Activated CD8-positive, alpha-beta memory T cell treated with anti-CD3 and anti-CD28 coated beads, Interleukin-2, amount 10 ng/mL, durations not matched to agents 7 days and 5 days (primary cell): ENCODE results near the gene NKX6-2. TPM values are rescaled to one million over a fixed set of nuclear protein-coding genes. Genes with fewer than 3 reads are reported as not detected.
"Not testable (repeated sequence)": the region's sequence is repeated elsewhere in the genome, so short reads cannot be mapped to it uniquely, and the experiment has no call there.

Source experiments
- ATAC-seq: fragments of 150-1000 bp; cut with Tn5 transposase; one replicate; pipeline ENCODE4 v1.10.0; 2021; ENCODE audit warnings: moderate library complexity
- CTCF ChIA-PET: fragments of 350-600 bp; sonication (Branson Sonifier 250); formaldehyde crosslinking; loops from one replicate; lab custom pipeline; 2021; ENCODE audit warnings: antibody characterized with exemption; lab: Charles Lee
- DNase-seq: peaks from one replicate; pipeline ENCODE4 v3.0.0-alpha.2; 2020
- H3K27ac Mint-ChIP-seq: one replicate; pipeline ENCODE4 v1.8.0; 2021; ENCODE audit warnings: mild to moderate bottlenecking, mixed read lengths
- H3K27me3 Mint-ChIP-seq: one replicate; pipeline ENCODE4 v1.8.0; 2021; ENCODE audit warnings: mixed read lengths
- H3K36me3 Mint-ChIP-seq: one replicate; pipeline ENCODE4 v1.8.0; 2021; ENCODE audit warnings: mild to moderate bottlenecking, mixed read lengths
- H3K4me1 Mint-ChIP-seq: one replicate; pipeline ENCODE4 v1.8.0; 2021; ENCODE audit warnings: mixed read lengths
- H3K4me3 Mint-ChIP-seq: one replicate; pipeline ENCODE4 v1.8.0; 2021; ENCODE audit warnings: mild to moderate bottlenecking, moderate library complexity, mixed read lengths
- H3K9me3 Mint-ChIP-seq: one replicate; pipeline ENCODE4 v1.8.0; 2022; ENCODE audit warnings: low read depth, mixed read lengths
- total RNA-seq, 2 experiments: library from RNA; stranded (reverse); gene quantifications; one replicate each; pipeline ENCODE4 v1.2.3, GENCODE V29; 2021

Gene NKX6-2
- total RNA-seq, 2 experiments from 2014 or later = not detected

DNA sequence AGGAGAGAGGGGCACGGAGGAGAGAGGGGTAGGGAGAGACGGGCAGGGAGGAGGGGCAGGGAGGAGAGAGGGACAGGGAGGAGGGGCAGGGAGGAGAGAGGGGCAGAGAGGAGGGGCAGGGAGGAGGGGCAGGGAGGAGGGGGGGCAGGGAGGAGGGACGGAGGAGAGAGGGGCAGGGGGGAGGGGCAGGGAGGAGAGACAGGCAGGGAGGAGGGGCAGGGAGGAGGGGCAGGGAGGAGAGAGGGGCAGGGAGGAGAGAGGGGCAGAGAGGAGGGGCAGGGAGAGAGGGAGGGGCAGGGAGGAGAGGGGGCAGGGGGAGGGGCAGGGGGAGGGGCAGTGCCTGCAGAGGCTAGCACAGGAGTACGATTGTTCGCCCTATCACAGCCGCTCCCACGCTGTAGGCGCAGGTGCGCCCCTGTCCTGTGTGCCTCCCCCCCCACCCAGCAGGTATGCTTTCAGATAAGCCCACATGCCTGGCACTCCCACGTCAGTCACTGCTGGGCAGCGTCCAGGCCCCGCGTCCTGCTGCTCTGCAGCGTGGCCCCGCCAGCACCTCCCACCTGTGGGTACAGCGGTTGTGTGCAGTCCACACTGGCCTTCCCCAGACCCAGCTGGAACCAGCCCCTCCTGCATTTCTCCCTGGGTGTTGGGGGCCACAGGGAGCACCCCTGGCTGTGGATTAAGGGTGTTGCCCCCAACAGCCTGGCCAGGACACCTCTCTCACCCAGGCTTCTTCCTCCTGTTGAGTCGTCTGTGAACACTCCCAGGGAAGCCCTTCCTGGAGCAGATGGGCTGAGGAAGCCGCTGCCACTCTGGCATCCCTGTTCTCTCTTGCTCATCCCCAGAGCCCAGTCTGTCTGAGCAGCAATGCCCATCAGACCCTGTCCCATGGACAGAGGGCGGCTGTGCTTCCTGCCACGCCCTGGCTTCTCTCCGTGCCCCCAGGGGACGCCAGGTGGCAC is 10.8 kb downstream of the NKX6-2 start:
- H3K36me3 Mint-ChIP-seq = peaks cover 2% of the 10 kb centered on the region
- H3K4me1 Mint-ChIP-seq = no peaks in the 10 kb centered on the region
- no peaks in the 10 kb centered on the region for H3K27me3 Mint-ChIP-seq
- ATAC-seq = no peak
- no peaks in the 10 kb centered on the region for H3K9me3 Mint-ChIP-seq
- no peak for DNase-seq
- CTCF ChIA-PET = no interaction called here
- no peak overlapping the region for H3K27ac Mint-ChIP-seq
- H3K4me3 Mint-ChIP-seq = no peak overlapping the region

GRCh38 chr10:132774181-132774901 is 11.6 kb downstream of the NKX6-2 start:
- Mint-ChIP-seq H3K4me1 (no peaks in the 10 kb centered on the region), H3K27me3 (no peaks in the 10 kb centered on the region), H3K4me3 (no peak overlapping the region), H3K36me3 (peaks cover 2% of the 10 kb centered on the region), H3K9me3 (no peaks in the 10 kb centered on the region), H3K27ac (no peak overlapping the region)
- CTCF ChIA-PET = no interaction called here
- DNase-seq (no peak), ATAC-seq (no peak)

GRCh38 chr10:132772816-132773215 is 13.1 kb downstream of the NKX6-2 start:
- CTCF ChIA-PET, H3K4me3 Mint-ChIP-seq, H3K9me3 Mint-ChIP-seq, H3K36me3 Mint-ChIP-seq, H3K4me1 Mint-ChIP-seq, DNase-seq, ATAC-seq, H3K27me3 Mint-ChIP-seq, H3K27ac Mint-ChIP-seq: not testable (repeated sequence)

- peaks cover 2% of the 10 kb centered on the region for H3K36me3 Mint-ChIP-seq
- H3K27ac Mint-ChIP-seq = no peak overlapping the region
- H3K27me3 Mint-ChIP-seq = no peaks in the 10 kb centered on the region
- DNase-seq (no peak), ATAC-seq (no peak)
- CTCF ChIA-PET = interaction anchor here (0.9 kb wide), 1 partner anchor 10 kb away, joined by 3 read pairs; no protein-coding TSS in a partner anchor
- H3K9me3 Mint-ChIP-seq = no peaks in the 10 kb centered on the region
- no peak overlapping the region for H3K4me3 Mint-ChIP-seq
- H3K4me1 Mint-ChIP-seq = no peaks in the 10 kb centered on the region
Measured at GRCh38 chr10:132770061-132771021, 15.6 kb downstream of the NKX6-2 start.

DNA sequence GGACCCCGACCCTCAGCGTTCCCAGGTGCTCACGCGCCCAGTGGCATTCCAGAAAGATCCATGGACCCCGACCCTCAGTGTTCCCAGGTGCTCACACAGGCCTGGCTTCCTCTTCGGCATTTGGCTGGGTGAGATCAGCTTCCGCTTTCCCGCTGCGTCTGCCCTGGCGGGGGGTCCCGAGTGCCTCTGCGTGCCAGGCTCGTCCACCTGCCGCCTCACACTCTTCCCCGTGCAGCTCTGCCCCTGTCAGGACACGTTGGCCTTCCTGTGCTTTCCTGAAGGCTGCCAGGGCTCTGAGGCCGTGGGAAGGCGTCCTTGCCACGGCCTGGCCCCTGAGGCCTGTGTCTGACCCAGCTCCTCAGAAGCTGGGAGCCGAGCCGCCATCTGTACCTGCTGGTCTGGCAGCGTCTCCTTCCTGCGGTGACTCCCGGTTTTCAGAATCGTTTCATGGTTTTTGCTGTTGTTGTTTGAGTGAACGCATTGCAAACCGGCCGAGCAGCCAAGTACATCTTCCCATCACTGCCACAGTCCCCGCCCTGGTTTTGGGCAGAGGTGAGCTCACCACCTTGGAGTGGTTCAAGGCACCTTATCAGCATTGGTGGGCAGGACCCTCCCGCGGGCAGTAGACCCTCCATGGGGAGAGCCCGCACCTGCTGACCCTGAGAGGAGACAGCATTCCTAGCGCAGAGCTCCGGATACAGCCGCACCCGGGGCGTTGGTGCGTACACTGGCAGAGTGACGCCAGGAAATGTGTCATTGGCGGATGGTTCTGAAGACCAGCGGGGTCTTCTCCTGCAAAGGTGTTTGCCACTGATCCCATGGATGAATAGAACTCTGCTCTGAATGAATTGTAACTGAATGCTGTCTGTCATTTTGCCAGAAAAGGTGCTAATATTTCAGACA is 17.4 kb downstream of the NKX6-2 start:
- no peak for ATAC-seq
- peaks cover 2% of the 10 kb centered on the region for H3K36me3 Mint-ChIP-seq
- DNase-seq = no peak
- H3K27me3 Mint-ChIP-seq = no peaks in the 10 kb centered on the region
- no peak overlapping the region for H3K27ac Mint-ChIP-seq
- no peaks in the 10 kb centered on the region for H3K4me1 Mint-ChIP-seq
- H3K4me3 Mint-ChIP-seq = no peak overlapping the region
- no peaks in the 10 kb centered on the region for H3K9me3 Mint-ChIP-seq
- CTCF ChIA-PET = no interaction called here

DNA sequence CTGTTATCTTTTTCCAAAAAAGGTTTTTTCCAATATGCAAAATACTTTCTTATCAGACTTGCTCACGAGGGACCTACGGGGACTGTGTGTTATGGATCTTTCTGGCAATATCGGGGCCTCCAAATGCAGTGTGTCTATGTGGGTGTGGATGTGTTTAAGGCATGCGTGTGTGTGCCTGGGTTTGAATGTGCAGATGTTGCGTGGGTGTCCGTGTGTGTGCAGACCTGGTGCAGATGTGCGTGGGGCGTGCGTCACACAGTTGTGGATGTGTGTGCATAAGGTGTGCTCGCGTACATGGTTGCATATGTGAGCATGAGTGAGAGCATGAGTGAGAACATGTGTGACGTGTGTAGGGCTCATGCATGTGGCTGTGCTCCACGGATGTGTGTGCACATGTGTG is 19.7 kb downstream of the NKX6-2 start:
- ATAC-seq (no peak), DNase-seq (no peak)
- CTCF ChIA-PET = no interaction called here
- no peaks in the 10 kb centered on the region for H3K36me3 Mint-ChIP-seq
- H3K27ac Mint-ChIP-seq = no peak overlapping the region
- H3K27me3 Mint-ChIP-seq = no peaks in the 10 kb centered on the region
- H3K9me3 Mint-ChIP-seq = no peaks in the 10 kb centered on the region
- H3K4me1 Mint-ChIP-seq = no peaks in the 10 kb centered on the region
- no peak overlapping the region for H3K4me3 Mint-ChIP-seq

- H3K27me3 Mint-ChIP-seq = no peaks in the 10 kb centered on the region
- no peak for ATAC-seq
- no peaks in the 10 kb centered on the region for H3K36me3 Mint-ChIP-seq
- H3K9me3 Mint-ChIP-seq = no peaks in the 10 kb centered on the region
- H3K4me3 Mint-ChIP-seq = no peak overlapping the region
- no peak overlapping the region for H3K27ac Mint-ChIP-seq
- CTCF ChIA-PET = no interaction called here
- no peak for DNase-seq
- no peaks in the 10 kb centered on the region for H3K4me1 Mint-ChIP-seq
Measured at GRCh38 chr10:132765435-132765834, 20.5 kb downstream of the NKX6-2 start.

DNA sequence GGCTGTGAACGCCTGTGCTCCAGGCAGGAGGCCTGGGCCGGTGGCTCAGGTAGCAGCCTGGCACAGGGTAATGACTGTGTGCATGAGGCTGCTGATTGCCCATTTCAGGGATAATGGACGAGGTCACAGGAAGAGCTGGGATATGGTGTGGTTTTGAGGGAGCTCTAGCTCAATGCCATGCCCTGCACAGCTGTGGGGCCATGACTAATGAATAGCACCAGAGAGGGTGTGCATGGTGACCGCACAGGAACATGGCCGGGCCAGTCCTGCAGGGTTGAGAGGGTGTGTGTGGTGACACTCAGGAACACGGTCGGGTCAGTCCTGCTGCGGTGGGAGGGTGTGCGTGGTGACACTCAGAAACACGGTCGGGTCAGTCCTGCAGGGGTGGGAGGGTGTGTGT is 21.8 kb downstream of the NKX6-2 start:
- Mint-ChIP-seq H3K27ac (no peak overlapping the region), H3K4me1 (no peaks in the 10 kb centered on the region), H3K9me3 (no peaks in the 10 kb centered on the region), H3K36me3 (no peaks in the 10 kb centered on the region), H3K27me3 (no peaks in the 10 kb centered on the region), H3K4me3 (no peak overlapping the region)
- ATAC-seq (no peak), DNase-seq (no peak)
- CTCF ChIA-PET = no interaction called here

DNA sequence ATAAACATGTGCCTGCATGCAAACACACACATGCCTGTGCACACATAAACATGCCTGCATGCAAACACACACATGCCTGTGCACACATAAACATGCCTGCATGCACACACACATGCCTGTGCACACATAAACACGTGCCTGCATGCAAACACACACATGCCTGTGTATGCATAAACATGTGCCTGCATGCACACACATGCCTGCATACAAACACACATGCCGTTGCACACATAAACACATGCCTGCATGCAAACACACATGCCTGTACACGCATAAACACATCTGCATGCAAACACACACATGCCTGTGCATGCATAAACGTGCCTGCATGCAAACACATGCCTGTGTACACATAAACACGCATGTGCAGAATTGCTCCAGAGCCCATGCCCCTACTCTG is 22.4 kb downstream of the NKX6-2 start:
- H3K9me3 Mint-ChIP-seq = no peaks in the 10 kb centered on the region
- no peaks in the 10 kb centered on the region for H3K36me3 Mint-ChIP-seq
- no peaks in the 10 kb centered on the region for H3K27me3 Mint-ChIP-seq
- ATAC-seq = no peak
- no peak for DNase-seq
- CTCF ChIA-PET = no interaction called here
- H3K27ac Mint-ChIP-seq = no peak overlapping the region
- H3K4me1 Mint-ChIP-seq = no peaks in the 10 kb centered on the region
- no peak overlapping the region for H3K4me3 Mint-ChIP-seq

- CTCF ChIA-PET = no interaction called here
- Mint-ChIP-seq H3K9me3 (no peaks in the 10 kb centered on the region), H3K4me3 (no peak overlapping the region), H3K36me3 (no peaks in the 10 kb centered on the region), H3K27me3 (no peaks in the 10 kb centered on the region), H3K27ac (no peak overlapping the region), H3K4me1 (no peaks in the 10 kb centered on the region)
- DNase-seq (no peak), ATAC-seq (no peak)
Measured at GRCh38 chr10:132762267-132762666, 23.7 kb downstream of the NKX6-2 start.

DNA sequence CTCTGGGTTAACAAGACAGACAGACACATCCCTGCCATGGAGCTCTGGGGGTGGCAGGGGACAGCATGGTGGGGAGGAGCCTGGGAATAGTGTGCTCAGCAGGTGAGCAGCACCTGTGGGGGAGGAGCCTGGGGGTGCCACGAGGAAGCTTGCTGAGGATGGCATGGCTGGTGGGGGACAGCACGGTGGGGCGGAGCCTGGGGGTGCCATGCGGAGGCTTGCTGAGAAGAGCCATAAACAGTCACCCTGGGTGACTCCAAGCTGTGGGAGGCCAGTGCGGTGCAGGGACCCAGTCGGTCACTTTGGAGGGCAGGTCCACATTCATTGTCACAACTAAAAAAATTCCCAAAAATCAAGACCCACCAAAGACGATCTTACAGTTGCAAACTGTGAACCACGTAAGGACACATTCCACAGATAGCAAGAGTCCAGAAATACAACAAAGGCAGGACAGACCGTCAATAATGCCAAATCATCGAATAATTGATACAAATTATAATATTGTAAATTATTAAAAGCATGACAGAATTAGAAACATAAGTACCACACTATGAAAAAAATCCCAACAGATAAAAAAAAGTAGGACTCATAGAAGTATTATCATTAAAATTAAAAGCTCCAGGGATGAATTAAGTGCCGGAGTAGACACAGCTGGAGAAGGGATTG is 24.4 kb downstream of the NKX6-2 start:
- no peaks in the 10 kb centered on the region for H3K36me3 Mint-ChIP-seq
- no peaks in the 10 kb centered on the region for H3K4me1 Mint-ChIP-seq
- DNase-seq (no peak), ATAC-seq (no peak)
- H3K9me3 Mint-ChIP-seq = no peaks in the 10 kb centered on the region
- no peaks in the 10 kb centered on the region for H3K27me3 Mint-ChIP-seq
- no peak overlapping the region for H3K4me3 Mint-ChIP-seq
- CTCF ChIA-PET = no interaction called here
- no peak overlapping the region for H3K27ac Mint-ChIP-seq

- Mint-ChIP-seq H3K4me3 (no peak overlapping the region), H3K4me1 (no peaks in the 10 kb centered on the region), H3K27me3 (no peaks in the 10 kb centered on the region), H3K27ac (no peak overlapping the region), H3K9me3 (peaks cover 8% of the 10 kb centered on the region), H3K36me3 (peaks cover 8% of the 10 kb centered on the region)
- CTCF ChIA-PET = no interaction called here
- DNase-seq (no peak), ATAC-seq (no peak)
Measured at GRCh38 chr10:132758865-132759264, 27.1 kb downstream of the NKX6-2 start.
